ENCODE measurements around the gene PTPN6.

The PTPN6 gene

DNA sequence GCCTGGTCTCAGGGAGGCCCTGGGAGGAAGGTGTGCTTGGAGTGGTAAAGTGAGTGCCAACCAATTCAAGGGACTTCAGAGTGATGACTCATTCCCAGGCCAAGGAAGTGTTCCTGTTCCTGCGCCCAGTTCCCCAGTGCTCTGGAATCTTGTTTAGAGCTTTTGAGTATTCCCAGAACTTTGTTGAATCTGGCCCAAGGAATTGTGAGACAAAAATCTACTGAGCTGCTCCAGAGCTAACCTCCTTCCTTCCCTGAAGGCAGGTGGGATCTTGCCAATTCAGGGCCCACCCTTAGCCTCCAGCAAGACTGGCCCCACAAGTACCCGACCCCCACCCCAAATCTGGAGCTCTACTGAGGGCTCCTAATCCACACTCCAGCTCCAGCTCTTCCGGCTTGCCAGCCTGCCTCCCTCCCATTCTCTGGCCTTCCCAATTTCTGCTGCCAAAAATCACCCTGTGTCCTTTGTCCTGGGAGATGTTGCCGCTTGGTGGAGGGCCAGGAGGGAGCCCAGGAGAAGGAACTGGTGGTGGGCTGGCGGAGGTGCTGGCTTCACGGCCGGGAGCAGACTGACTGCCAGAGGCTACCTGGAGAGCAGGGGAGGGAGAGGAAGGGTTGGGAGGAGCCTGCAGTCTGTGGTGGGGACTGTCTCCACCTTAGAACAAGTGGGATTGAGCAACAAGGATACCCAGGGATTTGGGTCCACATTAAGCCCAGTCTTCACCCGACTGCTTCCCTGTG is 25.4 kb upstream of the PTPN6 start:
- TF ChIP-seq ZFX (IDR thresholded peaks at IDR 0.05) = no peak
- no peak for TF ChIP-seq CTCF (conservative IDR thresholded peaks at IDR 0.05)
- H3K27ac ChIP-seq = peak overlapping the region; percentile 95

GRCh38 chr12:6927379-6928021 is 23.7 kb upstream of the PTPN6 start, which contains the start of gene ATN1:
TSS of gene ATN1 (plus strand) at chr12:6927959. CDS start at chr12:6934002, 6,043 bp downstream.
- peak; percentile 47; the same call in 1 of the 2 replicates for TF ChIP-seq ZFX (IDR thresholded peaks at IDR 0.05)
- no peak for TF ChIP-seq CTCF (conservative IDR thresholded peaks at IDR 0.05)
- H3K27ac ChIP-seq = peak within 1 kb of the TSS; percentile 95

DNA sequence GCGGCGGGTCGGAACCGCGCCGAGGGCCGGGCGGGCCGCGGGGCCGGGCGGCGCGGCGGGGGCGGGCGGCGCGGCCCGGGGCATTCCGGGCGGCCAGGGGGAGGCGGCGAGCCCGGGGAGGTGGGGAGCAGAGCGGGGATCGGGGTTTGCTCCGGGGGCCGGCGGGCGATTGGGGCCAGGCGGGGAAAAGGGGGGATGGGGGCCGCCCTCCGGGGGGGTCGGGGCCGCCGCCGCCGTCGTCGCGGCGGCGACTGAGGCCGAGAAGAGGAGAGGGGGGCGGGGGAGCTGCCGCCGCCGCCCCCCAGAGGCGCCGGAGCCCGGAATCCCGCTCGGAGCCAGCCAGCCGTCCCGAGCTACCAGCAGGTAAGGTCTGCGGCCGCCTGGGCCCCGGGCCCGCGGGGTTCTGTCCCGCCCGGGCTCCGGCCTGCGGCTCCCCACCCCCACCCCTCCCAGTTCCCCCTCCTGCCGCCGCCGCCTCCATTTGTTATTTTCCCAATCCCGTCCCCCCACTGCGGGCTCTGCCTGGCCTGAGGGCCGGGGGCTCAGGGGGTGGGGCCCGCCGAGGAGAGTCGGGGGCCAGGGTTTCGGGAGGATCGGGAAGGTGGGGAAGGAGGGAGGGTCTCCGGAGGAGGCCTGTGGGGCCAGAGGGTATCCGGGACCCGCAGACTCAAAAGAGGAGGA is 23.0 kb upstream of the PTPN6 start:
- peak overlapping the region; percentile 95 for H3K27ac ChIP-seq
- TF ChIP-seq ZFX (IDR thresholded peaks at IDR 0.05) (peak; percentile 23; the same call in 1 of the 2 replicates), CTCF (conservative IDR thresholded peaks at IDR 0.05) (no peak)

DNA sequence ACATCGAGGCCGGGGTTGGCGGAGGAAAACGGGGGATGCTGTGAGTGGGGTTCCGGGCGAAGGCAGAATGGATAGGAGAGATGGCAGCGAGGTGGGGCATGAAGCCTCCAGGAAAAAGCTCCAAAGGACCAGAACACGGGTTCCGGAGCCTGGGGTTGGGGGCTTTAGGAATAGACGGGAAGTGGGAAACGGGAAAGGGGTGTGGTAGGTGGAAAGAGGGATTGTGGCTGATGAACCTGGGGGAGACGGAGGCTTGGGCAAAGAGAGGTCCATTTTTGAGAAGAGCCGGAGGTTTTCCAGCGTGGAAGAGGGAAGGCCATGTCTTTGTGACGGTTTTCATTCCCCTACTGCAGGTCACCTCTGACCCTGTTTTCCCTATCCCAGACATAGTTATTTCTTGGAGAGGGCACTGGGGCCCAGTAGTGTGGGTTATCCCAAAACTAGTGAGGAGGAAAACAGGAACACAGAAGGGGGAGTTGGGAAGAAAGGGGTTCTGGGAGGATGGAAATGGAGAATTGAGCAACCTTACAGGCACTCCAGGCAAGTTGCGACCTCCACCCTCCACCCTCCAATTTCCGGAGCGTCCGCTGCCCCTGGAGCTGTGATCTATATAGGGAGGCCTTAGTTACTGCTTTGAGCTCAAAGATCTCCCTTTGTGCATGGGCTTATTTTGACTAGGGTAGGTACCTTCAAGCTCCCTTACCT is 22.3 kb upstream of the PTPN6 start:
- no peak for TF ChIP-seq CTCF (conservative IDR thresholded peaks at IDR 0.05)
- TF ChIP-seq ZFX (IDR thresholded peaks at IDR 0.05) = no peak
- H3K27ac ChIP-seq = peak overlapping the region; percentile 95

GRCh38 chr12:6929466-6930452 is 21.4 kb upstream of the PTPN6 start:
- TF ChIP-seq CTCF (conservative IDR thresholded peaks at IDR 0.05) (no peak), ZFX (IDR thresholded peaks at IDR 0.05) (no peak)
- peak overlapping the region; percentile 95 for H3K27ac ChIP-seq

GRCh38 chr12:6932766-6933165 is 18.4 kb upstream of the PTPN6 start:
- no peak overlapping the region; the same call in 1 of the 2 replicates for H3K27ac ChIP-seq
- TF ChIP-seq ZFX (IDR thresholded peaks at IDR 0.05) (no peak), CTCF (conservative IDR thresholded peaks at IDR 0.05) (no peak)

All from C4-2B (cell line).